Uterus (tissue), 4 donors: ENCODE data around the gene ZNF462. TPM values are rescaled to one million over a fixed set of nuclear protein-coding genes. Genes with fewer than 3 reads are reported as not detected.

ENCODE experiments used
- DNase-seq, 2 donors: peaks; one replicate each; pipeline ENCODE4 v3.0.0-alpha.2; 2019 to 2020
- H3K27ac ChIP-seq, 2 donors: fragments of 200-600 bp; sonication (generic); 1 replicate in 1 of 2; 2 replicates in 1 of 2; pipeline ENCODE4 v1.5.1; 2016 to 2018
- H3K27me3 ChIP-seq, 2 donors: fragments of 200-600 bp; sonication (generic); one replicate each; pipeline ENCODE4 v1.5.1; 2018 to 2019; ENCODE audit warnings: control low read depth in 1 of 2
- H3K36me3 ChIP-seq, 2 donors: fragments of 200-600 bp; sonication (generic); one replicate each; pipeline ENCODE4 v1.5.1; 2019; ENCODE audit warnings: control low read depth in 1 of 2
- H3K4me1 ChIP-seq, 2 donors: fragments of 200-600 bp; sonication (generic); one replicate each; pipeline ENCODE4 v1.5.1; 2018 to 2019; ENCODE audit warnings: control low read depth in 1 of 2
- H3K4me3 ChIP-seq, 2 donors: fragments of 200-600 bp; sonication (generic); 1 replicate in 1 of 2; 2 replicates in 1 of 2; pipeline ENCODE4 v1.5.1; 2018 to 2019; ENCODE audit warnings: mild to moderate bottlenecking in 1 of 2
- H3K9me3 ChIP-seq, 2 donors: fragments of 200-600 bp; sonication (generic); one replicate each; pipeline ENCODE4 v1.5.1; 2019; ENCODE audit warnings: control low read depth in 1 of 2
- POLR2A ChIP-seq, 2 donors: fragments of 450-650 bp; IDR thresholded peaks; one replicate each; pipeline ENCODE4 v1.6.1; 2016; ENCODE audit warnings: antibody characterized with exemption in 2 of 2, mild to moderate bottlenecking in 1 of 2, moderate library complexity in 1 of 2
- intact Hi-C: fragments of 100-400 bp; cut with DNase I; formaldehyde crosslinking; loops from one replicate; pipeline ENCODE4 v1.15.1; 2023; ENCODE audit warnings: low total_unique reads
- total RNA-seq, 4 donors: library from RNA; depleted of rRNA in 3 of 4; stranded (reverse); fragments of >200 nt in 3 of 4; gene quantifications; one replicate each; pipeline versions ENCODE4 v1.1.0 to v1.2.4, GENCODE V29; 2014 to 2023
- TF ChIP-seq, protein P1 (sequence below), 4 experiments: fragments of 200-600 bp in 2 of 4; fragments of 450-650 bp in 2 of 4; sonication (generic) in 2 of 4; IDR thresholded peaks; one replicate each; pipeline ENCODE4 v1.5.1; 2016 to 2019; ENCODE audit warnings: antibody characterized with exemption in 4 of 4, mild to moderate bottlenecking in 2 of 4, moderate library complexity in 1 of 4
- donor health status: DM: yes; HTN: yes; CAD: no.

The ZNF462 gene
- total RNA-seq, 4 donors from 2014 or later: 18.2 to 136 (median 60.1) TPM

- intact Hi-C loops: no loop called here
- no peaks in the 10 kb centered on the region for H3K9me3 ChIP-seq
- H3K27ac ChIP-seq: no peak overlapping the region
- H3K4me1 ChIP-seq: no peaks in the 10 kb centered on the region
- no peak for DNase-seq
- H3K27me3 ChIP-seq: no peaks in the 10 kb centered on the region
- H3K36me3 ChIP-seq: no peaks in the 10 kb centered on the region
- TF ChIP-seq, protein P1, sequence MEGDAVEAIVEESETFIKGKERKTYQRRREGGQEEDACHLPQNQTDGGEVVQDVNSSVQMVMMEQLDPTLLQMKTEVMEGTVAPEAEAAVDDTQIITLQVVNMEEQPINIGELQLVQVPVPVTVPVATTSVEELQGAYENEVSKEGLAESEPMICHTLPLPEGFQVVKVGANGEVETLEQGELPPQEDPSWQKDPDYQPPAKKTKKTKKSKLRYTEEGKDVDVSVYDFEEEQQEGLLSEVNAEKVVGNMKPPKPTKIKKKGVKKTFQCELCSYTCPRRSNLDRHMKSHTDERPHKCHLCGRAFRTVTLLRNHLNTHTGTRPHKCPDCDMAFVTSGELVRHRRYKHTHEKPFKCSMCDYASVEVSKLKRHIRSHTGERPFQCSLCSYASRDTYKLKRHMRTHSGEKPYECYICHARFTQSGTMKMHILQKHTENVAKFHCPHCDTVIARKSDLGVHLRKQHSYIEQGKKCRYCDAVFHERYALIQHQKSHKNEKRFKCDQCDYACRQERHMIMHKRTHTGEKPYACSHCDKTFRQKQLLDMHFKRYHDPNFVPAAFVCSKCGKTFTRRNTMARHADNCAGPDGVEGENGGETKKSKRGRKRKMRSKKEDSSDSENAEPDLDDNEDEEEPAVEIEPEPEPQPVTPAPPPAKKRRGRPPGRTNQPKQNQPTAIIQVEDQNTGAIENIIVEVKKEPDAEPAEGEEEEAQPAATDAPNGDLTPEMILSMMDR (IDR thresholded peaks at IDR 0.05): no peak
- TF ChIP-seq POLR2A (IDR thresholded peaks at IDR 0.05): no peak
- no peak overlapping the region for H3K4me3 ChIP-seq
Observed at GRCh38 chr9:107020040-107020530, 157.1 kb downstream of the ZNF462 start.

- TF ChIP-seq, protein P1 (IDR thresholded peaks at IDR 0.05): no peak
- no peak for TF ChIP-seq POLR2A (IDR thresholded peaks at IDR 0.05)
- intact Hi-C loops: no loop called here
Observed at GRCh38 chr9:107024193-107024592, 161.2 kb downstream of the ZNF462 start.

GRCh38 chr9:107025260-107026035 is 162.5 kb downstream of the ZNF462 start:
- no peak overlapping the region for H3K4me3 ChIP-seq
- DNase-seq: no peak
- no peak overlapping the region for H3K27ac ChIP-seq
- intact Hi-C loops: no loop called here
- TF ChIP-seq, protein P1 (IDR thresholded peaks at IDR 0.05): no peak
- no peak for TF ChIP-seq POLR2A (IDR thresholded peaks at IDR 0.05)
- H3K27me3 ChIP-seq: no peaks in the 10 kb centered on the region
- H3K36me3 ChIP-seq: no peaks in the 10 kb centered on the region
- no peaks in the 10 kb centered on the region for H3K4me1 ChIP-seq
- no peaks in the 10 kb centered on the region for H3K9me3 ChIP-seq

More at GRCh38 chr9:107024193-107024592, 161.2 kb downstream of the ZNF462 start:
- no peaks in the 10 kb centered on the region for H3K9me3 ChIP-seq
- no peak overlapping the region for H3K27ac ChIP-seq
- no peak overlapping the region for H3K4me3 ChIP-seq
- no peak for DNase-seq
- no peaks in the 10 kb centered on the region for H3K27me3 ChIP-seq
- no peaks in the 10 kb centered on the region for H3K36me3 ChIP-seq
- no peaks in the 10 kb centered on the region for H3K4me1 ChIP-seq

GRCh38 chr9:107029146-107029545 is 166.2 kb downstream of the ZNF462 start:
- intact Hi-C loops: no loop called here
- H3K4me1 ChIP-seq: no peaks in the 10 kb centered on the region
- no peaks in the 10 kb centered on the region for H3K36me3 ChIP-seq
- H3K9me3 ChIP-seq: no peaks in the 10 kb centered on the region
- no peak overlapping the region for H3K27ac ChIP-seq
- TF ChIP-seq POLR2A (IDR thresholded peaks at IDR 0.05): no peak
- TF ChIP-seq, protein P1 (IDR thresholded peaks at IDR 0.05): no peak
- H3K4me3 ChIP-seq: no peak overlapping the region
- H3K27me3 ChIP-seq: no peaks in the 10 kb centered on the region
- no peak for DNase-seq

GRCh38 chr9:107033966-107034365 is 171.0 kb downstream of the ZNF462 start:
- no peak overlapping the region for H3K27ac ChIP-seq
- H3K4me1 ChIP-seq: peaks cover 0 to 4% of the 10 kb centered on the region in 2 donors
- H3K4me3 ChIP-seq: no peak overlapping the region
- TF ChIP-seq POLR2A (IDR thresholded peaks at IDR 0.05): no peak
- TF ChIP-seq, protein P1 (IDR thresholded peaks at IDR 0.05): no peak
- DNase-seq: no peak
- intact Hi-C loops: no loop called here
- H3K9me3 ChIP-seq: no peaks in the 10 kb centered on the region
- no peaks in the 10 kb centered on the region for H3K27me3 ChIP-seq
- no peaks in the 10 kb centered on the region for H3K36me3 ChIP-seq
